Astrocyte (in vitro differentiated cells and primary cell): ENCODE measurements around the gene CLEC16A.

Experiments used
- EZH2 ChIP-seq: IDR thresholded peaks from 2 replicates; pipeline ENCODE4 v1.6.1; 2012; ENCODE audit warnings: mild to moderate bottlenecking, low read length, inconsistent platforms; ENCODE audit not compliant: insufficient read depth
- TF ChIP-seq, protein P1 (sequence below): IDR thresholded peaks from 2 replicates; pipeline ENCODE4 v1.5.1; 2011; ENCODE audit warnings: low read depth, mild to moderate bottlenecking, inconsistent platforms, low read length, moderate library complexity; ENCODE audit not compliant: insufficient read depth

DNA sequence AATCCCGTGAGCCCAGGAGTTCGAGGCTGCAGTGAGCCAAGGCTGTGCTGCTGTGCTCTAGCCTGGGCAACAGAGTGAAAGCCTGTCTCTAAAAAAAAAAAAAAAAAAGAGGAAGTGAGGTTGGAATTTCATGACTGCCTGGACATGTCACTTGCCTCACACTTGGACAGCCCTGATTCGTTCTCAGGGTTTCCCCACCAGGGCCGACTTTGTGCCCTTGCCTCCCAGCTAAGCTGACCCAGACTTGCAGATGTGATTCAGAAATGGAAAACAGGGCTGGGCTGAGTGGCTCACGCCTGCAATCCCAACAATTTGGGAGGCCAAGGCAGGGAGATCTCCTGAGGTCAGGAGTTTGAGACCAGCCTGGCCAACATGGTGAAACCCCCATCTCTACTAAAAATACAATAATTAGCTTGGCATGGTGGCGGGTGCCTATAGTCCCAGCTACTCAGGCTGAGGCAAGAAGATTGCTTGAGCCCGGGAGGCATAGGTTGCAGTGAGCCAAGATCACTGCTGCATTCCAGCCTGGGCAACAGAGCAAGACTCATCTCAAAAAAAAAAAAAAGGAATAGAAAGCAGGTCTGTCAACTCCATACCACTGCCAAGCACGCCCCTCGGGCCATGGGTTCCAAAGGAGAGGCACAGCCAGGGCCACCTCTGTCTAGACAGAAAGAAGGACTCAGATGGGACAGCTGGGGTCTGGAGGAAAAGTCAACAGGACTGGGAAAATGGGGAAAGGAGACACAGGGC is 264.7 kb downstream of the CLEC16A start:
- TF ChIP-seq, protein P1, sequence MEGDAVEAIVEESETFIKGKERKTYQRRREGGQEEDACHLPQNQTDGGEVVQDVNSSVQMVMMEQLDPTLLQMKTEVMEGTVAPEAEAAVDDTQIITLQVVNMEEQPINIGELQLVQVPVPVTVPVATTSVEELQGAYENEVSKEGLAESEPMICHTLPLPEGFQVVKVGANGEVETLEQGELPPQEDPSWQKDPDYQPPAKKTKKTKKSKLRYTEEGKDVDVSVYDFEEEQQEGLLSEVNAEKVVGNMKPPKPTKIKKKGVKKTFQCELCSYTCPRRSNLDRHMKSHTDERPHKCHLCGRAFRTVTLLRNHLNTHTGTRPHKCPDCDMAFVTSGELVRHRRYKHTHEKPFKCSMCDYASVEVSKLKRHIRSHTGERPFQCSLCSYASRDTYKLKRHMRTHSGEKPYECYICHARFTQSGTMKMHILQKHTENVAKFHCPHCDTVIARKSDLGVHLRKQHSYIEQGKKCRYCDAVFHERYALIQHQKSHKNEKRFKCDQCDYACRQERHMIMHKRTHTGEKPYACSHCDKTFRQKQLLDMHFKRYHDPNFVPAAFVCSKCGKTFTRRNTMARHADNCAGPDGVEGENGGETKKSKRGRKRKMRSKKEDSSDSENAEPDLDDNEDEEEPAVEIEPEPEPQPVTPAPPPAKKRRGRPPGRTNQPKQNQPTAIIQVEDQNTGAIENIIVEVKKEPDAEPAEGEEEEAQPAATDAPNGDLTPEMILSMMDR: no peak
- no peak for TF ChIP-seq EZH2
